Gastrocnemius medialis (tissue), 4 donors: Measurements from ENCODE around the gene GNB3.

Experiments
- POLR2A ChIP-seq, 2 donors: fragments of 450-650 bp; IDR thresholded peaks; one replicate each; pipeline ENCODE4 v1.6.1; 2017; ENCODE audit warnings: antibody characterized with exemption in 2 of 2, mild to moderate bottlenecking in 2 of 2, moderate library complexity in 2 of 2
- TF ChIP-seq, protein P1 (sequence below), 5 experiments: fragments of 450-650 bp in 3 of 5; fragments of 200-600 bp in 2 of 5; sonication (generic) in 2 of 5; IDR thresholded peaks in 4 of 5; conservative IDR thresholded peaks in 1 of 5; 1 replicate in 4 of 5; 2 replicates in 1 of 5; pipeline ENCODE4 v1.5.1; 2016 to 2019; ENCODE audit warnings: antibody characterized with exemption in 5 of 5, mild to moderate bottlenecking in 3 of 5, moderate library complexity in 3 of 5

DNA sequence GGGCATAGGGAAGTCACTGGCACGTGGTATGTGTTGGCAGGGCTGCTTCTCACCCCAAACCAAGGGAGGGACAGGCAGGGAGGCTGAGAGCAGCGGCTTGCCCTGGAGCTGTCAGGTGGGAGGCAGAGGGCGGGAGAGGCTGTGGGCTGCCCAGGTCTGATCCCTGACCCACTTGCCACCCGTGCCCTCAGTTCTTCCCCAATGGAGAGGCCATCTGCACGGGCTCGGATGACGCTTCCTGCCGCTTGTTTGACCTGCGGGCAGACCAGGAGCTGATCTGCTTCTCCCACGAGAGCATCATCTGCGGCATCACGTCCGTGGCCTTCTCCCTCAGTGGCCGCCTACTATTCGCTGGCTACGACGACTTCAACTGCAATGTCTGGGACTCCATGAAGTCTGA is 4.7 kb downstream of the GNB3 start:
- TF ChIP-seq, protein P1, sequence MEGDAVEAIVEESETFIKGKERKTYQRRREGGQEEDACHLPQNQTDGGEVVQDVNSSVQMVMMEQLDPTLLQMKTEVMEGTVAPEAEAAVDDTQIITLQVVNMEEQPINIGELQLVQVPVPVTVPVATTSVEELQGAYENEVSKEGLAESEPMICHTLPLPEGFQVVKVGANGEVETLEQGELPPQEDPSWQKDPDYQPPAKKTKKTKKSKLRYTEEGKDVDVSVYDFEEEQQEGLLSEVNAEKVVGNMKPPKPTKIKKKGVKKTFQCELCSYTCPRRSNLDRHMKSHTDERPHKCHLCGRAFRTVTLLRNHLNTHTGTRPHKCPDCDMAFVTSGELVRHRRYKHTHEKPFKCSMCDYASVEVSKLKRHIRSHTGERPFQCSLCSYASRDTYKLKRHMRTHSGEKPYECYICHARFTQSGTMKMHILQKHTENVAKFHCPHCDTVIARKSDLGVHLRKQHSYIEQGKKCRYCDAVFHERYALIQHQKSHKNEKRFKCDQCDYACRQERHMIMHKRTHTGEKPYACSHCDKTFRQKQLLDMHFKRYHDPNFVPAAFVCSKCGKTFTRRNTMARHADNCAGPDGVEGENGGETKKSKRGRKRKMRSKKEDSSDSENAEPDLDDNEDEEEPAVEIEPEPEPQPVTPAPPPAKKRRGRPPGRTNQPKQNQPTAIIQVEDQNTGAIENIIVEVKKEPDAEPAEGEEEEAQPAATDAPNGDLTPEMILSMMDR (IDR thresholded peaks at IDR 0.05 in 4 of 5, conservative IDR thresholded peaks at IDR 0.05 in 1 of 5): no peak
- no peak for TF ChIP-seq POLR2A (IDR thresholded peaks at IDR 0.05)
